Kidney (tissue), 14 donors: ENCODE measurements around the gene C22orf23. TPM values are rescaled to one million over a fixed set of nuclear protein-coding genes. Genes with fewer than 3 reads are reported as not detected.

Source experiments
- DNase-seq, 5 donors: peaks; one replicate each; pipeline ENCODE4 v3.0.0-alpha.2; 2013 to 2020
- FAIRE-seq: peaks from 2 replicates; lab custom pipeline; 2012; peaks lifted over from hg19 to GRCh38; lab: Jason Lieb, UNC
- H3K27ac ChIP-seq, 2 donors: one replicate each; pipeline ENCODE4 v1.7.0; 2013; ENCODE audit warnings: low read depth in 2 of 2, low read length in 2 of 2, inconsistent platforms in 1 of 2
- H3K27me3 ChIP-seq: one replicate; pipeline ENCODE4 v1.7.1; 2013; ENCODE audit warnings: low read length, inconsistent platforms; ENCODE audit not compliant: control insufficient read depth, insufficient read depth
- H3K36me3 ChIP-seq, 3 donors: one replicate each; pipeline versions ENCODE4 v1.7.0 to v1.7.1; 2013; ENCODE audit warnings: low read length in 3 of 3, control low read depth in 1 of 3, inconsistent platforms in 1 of 3; ENCODE audit not compliant: insufficient read depth in 3 of 3, control insufficient read depth in 2 of 3
- H3K4me1 ChIP-seq, 3 donors: one replicate each; pipeline versions ENCODE4 v1.7.0 to v1.7.1; 2013; ENCODE audit warnings: low read length in 3 of 3, inconsistent platforms in 1 of 3, low read depth in 1 of 3; ENCODE audit not compliant: control insufficient read depth in 2 of 3, insufficient read depth in 2 of 3
- H3K4me3 ChIP-seq, 3 donors: one replicate each; pipeline versions ENCODE4 v1.7.0 to v1.8.1; 2013; ENCODE audit warnings: low read length in 3 of 3, control low read depth in 1 of 3, inconsistent platforms in 1 of 3
- H3K9ac ChIP-seq, 3 donors: one replicate each; pipeline versions ENCODE4 v1.7.0 to v1.7.1; 2013; ENCODE audit warnings: low read length in 3 of 3, control low read depth in 1 of 3, inconsistent platforms in 1 of 3
- H3K9me3 ChIP-seq, 3 donors: one replicate each; pipeline versions ENCODE4 v1.7.0 to v1.7.1; 2013; ENCODE audit warnings: low read length in 3 of 3, control low read depth in 1 of 3, inconsistent platforms in 1 of 3; ENCODE audit not compliant: control insufficient read depth in 2 of 3, insufficient read depth in 1 of 3
- intact Hi-C: fragments of 100-400 bp; cut with DNase I; formaldehyde crosslinking; loops from one replicate; pipeline ENCODE4 v1.11.1; 2022
- polyA plus RNA-seq: library from polyadenylated mRNA; stranded (reverse); fragments of 350-450 nt; fragmentation: Illumina TruSeq; extraction: RNeasy Lipid Tissue Mini Kit (QIAGEN cat#74804); gene quantifications from one replicate; pipeline ENCODE4 v1.2.3, GENCODE V29; 2014; ENCODE audit warnings: low read depth, low replicate concordance; ENCODE audit not compliant: insufficient read depth
- total RNA-seq: library from RNA; stranded (reverse); fragmentation: NEBNext Ultra II Directional; extraction: Animal tissue kit (Norgen Biotek cat#: 25700); gene quantifications from one replicate; pipeline ENCODE4 v1.2.1, GENCODE V29; 2021
- TF ChIP-seq, protein P1 (sequence below): IDR thresholded peaks from 3 replicates; pipeline ENCODE4 v1.5.1; 2012; ENCODE audit warnings: mild to moderate bottlenecking, moderate library complexity, borderline replicate concordance; ENCODE audit not compliant: insufficient read depth; ENCODE audit errors: extremely low read depth
- donor health status: control.
- donor health status: control.
- donor health status: control.
- donor health status: control.
- donor health status: control.
- donor health status: DM: yes; HTN: yes; CAD: no.
- donor health status: Normal renal cell carcinoma (clear cell type).

C22orf23 gene
- total and polyA plus RNA-seq, 2 donors from 2014 or later: 0.57 to 1.0 TPM

DNA sequence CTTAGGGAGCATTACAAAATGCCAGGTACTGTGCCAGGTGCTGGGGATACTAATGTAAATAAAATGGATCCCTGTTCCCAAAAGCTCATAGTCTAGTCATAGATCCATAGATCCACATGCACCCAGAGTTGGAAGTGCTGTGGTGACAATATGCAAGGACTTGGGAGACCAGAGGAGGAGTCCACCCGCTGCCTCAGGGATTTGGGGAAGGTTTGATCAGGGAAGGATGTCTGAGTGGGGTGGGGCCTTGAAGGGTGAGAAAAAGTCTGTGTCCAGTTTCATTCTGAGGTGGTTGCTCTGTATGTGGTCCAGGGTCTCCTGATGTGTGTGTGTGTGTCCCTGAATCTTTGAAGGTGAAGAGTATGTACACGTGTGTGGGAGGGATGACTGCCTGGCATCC lies 21.8 kb upstream of the C22orf23 start:
- no peak overlapping the region for H3K27ac ChIP-seq
- no peaks in the 10 kb centered on the region for H3K27me3 ChIP-seq
- no peak for FAIRE-seq
- TF ChIP-seq, protein P1, sequence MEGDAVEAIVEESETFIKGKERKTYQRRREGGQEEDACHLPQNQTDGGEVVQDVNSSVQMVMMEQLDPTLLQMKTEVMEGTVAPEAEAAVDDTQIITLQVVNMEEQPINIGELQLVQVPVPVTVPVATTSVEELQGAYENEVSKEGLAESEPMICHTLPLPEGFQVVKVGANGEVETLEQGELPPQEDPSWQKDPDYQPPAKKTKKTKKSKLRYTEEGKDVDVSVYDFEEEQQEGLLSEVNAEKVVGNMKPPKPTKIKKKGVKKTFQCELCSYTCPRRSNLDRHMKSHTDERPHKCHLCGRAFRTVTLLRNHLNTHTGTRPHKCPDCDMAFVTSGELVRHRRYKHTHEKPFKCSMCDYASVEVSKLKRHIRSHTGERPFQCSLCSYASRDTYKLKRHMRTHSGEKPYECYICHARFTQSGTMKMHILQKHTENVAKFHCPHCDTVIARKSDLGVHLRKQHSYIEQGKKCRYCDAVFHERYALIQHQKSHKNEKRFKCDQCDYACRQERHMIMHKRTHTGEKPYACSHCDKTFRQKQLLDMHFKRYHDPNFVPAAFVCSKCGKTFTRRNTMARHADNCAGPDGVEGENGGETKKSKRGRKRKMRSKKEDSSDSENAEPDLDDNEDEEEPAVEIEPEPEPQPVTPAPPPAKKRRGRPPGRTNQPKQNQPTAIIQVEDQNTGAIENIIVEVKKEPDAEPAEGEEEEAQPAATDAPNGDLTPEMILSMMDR: no peak
- intact Hi-C loops: no loop called here
- no peak overlapping the region for H3K4me3 ChIP-seq
- H3K9ac ChIP-seq: no peak overlapping the region
- no peaks in the 10 kb centered on the region for H3K9me3 ChIP-seq
- H3K36me3 ChIP-seq: peaks cover 0 to 3% (median 0%) of the 10 kb centered on the region in 3 donors
- no peak for DNase-seq
- H3K4me1 ChIP-seq: no peaks in the 10 kb centered on the region

DNA sequence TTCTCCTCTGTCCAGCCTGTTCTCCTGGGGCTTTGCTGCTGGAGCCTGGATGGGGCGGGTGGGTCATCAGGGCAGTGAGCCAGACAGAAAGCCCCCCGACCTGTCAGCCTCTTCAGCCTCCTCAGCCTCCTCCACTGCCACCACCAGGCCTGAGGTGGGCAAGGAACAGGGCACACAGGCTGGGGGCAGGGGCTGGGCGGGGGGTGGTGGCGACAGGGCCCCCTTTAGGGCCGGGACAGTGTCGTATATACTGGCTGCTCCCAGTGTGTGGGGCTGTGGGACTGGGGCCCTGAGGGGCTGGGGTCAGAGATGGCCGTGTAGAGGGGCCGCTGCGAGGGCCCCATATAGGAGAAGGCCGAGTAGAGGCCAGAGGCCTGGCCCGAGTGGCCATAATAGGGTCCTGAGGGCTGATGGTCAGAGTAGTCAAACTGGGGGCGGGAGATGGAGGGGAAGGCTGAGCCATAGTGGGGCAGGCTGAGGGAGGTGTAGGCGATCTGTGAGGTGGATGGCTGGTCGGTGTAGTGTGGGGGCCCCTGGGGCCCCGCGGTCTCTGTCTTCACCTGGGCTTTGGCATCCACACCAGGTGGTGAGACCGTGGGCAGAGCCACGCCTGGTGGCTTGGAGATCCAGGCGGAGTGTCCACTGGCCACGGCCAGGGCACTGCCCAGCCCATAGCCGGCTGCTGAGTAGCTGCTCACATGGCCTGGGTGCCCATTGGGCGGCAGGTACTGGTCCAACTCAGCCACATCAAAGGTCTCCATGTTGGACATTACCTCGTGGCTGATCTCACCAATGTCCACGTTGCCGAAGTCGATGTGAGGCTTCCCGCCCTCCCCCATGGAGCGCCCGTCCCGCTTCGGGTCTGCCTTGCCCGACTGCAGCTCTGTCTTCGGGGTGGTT lies 20.1 kb upstream of the C22orf23 start:
- no peak for FAIRE-seq

DNA sequence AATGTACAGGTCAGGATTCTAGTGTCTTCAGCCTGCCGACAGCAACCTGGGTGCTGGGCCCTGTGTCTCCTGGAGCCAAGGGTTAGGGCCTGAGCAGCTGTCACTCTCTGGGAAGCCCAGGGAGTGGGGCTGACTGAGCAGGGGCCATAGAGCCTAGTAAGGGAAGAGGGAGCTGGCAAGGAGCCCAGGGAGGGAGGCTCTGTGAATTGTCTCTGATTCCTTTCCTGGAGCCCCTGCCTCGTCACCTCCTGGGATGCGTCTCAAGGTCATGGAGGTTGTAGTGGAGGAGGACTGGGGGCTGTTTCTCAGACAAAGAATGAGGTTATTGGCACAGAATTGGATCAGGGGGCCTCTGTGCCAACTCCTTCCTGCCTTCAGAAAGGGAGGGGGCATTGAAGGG lies 19.1 kb upstream of the C22orf23 start:
- FAIRE-seq (no peak), DNase-seq (peak in 1 of 5 donors; percentile 42)
- intact Hi-C loops: no loop called here
- Histone ChIP-seq H3K27me3 (no peaks in the 10 kb centered on the region), H3K4me1 (no peaks in the 10 kb centered on the region), H3K36me3 (peaks cover 0 to 11% (median 2%) of the 10 kb centered on the region in 3 donors), H3K4me3 (no peak overlapping the region), H3K9ac (no peak overlapping the region), H3K27ac (no peak overlapping the region), H3K9me3 (no peaks in the 10 kb centered on the region)
- TF ChIP-seq, protein P1: no peak

More for the DNA sequence above, 20.1 kb upstream of the C22orf23 start:
- Histone ChIP-seq H3K4me1 (no peaks in the 10 kb centered on the region), H3K9ac (no peak overlapping the region), H3K9me3 (no peaks in the 10 kb centered on the region), H3K27ac (no peak overlapping the region), H3K4me3 (no peak overlapping the region), H3K36me3 (peaks cover 0 to 3% (median 1%) of the 10 kb centered on the region in 3 donors), H3K27me3 (no peaks in the 10 kb centered on the region)
- intact Hi-C loops: no loop called here
- no peak for DNase-seq
- TF ChIP-seq, protein P1: no peak
